SKM-1 (cell line): ENCODE measurements around the gene PDE3B.
"Not testable (repeated sequence)": the region's sequence is repeated elsewhere in the genome, so short reads cannot be mapped to it uniquely, and the experiment has no call there.

ENCODE experiments used
- DNase-seq: peaks from one replicate; lab custom pipeline; 2025; ENCODE audit not compliant: unreplicated experiment; lab: John Stamatoyannopoulos, UW

Gene PDE3B

GRCh38 chr11:14641801-14642200, 1.8 kb upstream of the PDE3B start:
- no peak for DNase-seq

GRCh38 chr11:14642453-14642852, 1.2 kb upstream of the PDE3B start:
- no peak for DNase-seq

GRCh38 chr11:14642873-14643696, 519 bp upstream of the PDE3B start:
- DNase-seq = no peak

GRCh38 chr11:14644226-14645014, 816 bp downstream of the PDE3B start:
- DNase-seq = no peak

GRCh38 chr11:14645015-14645912, 1.7 kb downstream of the PDE3B start:
- DNase-seq = no peak

GRCh38 chr11:14645985-14646900, 2.6 kb downstream of the PDE3B start:
- DNase-seq = peak; percentile 38

- no peak for DNase-seq
These were observed 6.5 kb downstream of the PDE3B start for GRCh38 chr11:14650064-14650463.

GRCh38 chr11:14653090-14653489, 9.5 kb downstream of the PDE3B start:
- DNase-seq = no peak

GRCh38 chr11:14655435-14655834, 11.8 kb downstream of the PDE3B start:
- DNase-seq = no peak

GRCh38 chr11:14656536-14657457, 13.2 kb downstream of the PDE3B start:
- no peak for DNase-seq

GRCh38 chr11:14657841-14658240, 14.2 kb downstream of the PDE3B start:
- no peak for DNase-seq

- not testable (repeated sequence) for DNase-seq
These were observed 21.3 kb downstream of the PDE3B start for GRCh38 chr11:14664926-14665325.

GRCh38 chr11:14667329-14667728, 23.7 kb downstream of the PDE3B start:
- DNase-seq = not testable (repeated sequence)

- DNase-seq = no peak
These were observed 25.2 kb downstream of the PDE3B start for GRCh38 chr11:14668731-14669301.

GRCh38 chr11:14669499-14669898, 25.9 kb downstream of the PDE3B start:
- no peak for DNase-seq

- no peak for DNase-seq
These were observed 26.4 kb downstream of the PDE3B start for GRCh38 chr11:14669958-14670357.

- DNase-seq = no peak
These were observed 29.0 kb downstream of the PDE3B start for GRCh38 chr11:14672635-14673034.

GRCh38 chr11:14673421-14673820, 29.8 kb downstream of the PDE3B start:
- DNase-seq = no peak
